Dendritic cell treated with granulocyte-macrophage colony-stimulating factor and Interleukin-4, amounts not matched to agents 40 ng/mL and 50 ng/mL, for 4 days (primary cell): ENCODE results near the gene RPS19BP1.
"Not testable (repeated sequence)": the region's sequence is repeated elsewhere in the genome, so short reads cannot be mapped to it uniquely, and the experiment has no call there.

ENCODE experiments used
- H3K27ac Mint-ChIP-seq: one replicate; pipeline ENCODE4 v1.8.0; 2022; ENCODE audit warnings: mild to moderate bottlenecking, mixed read lengths
- H3K27me3 Mint-ChIP-seq: one replicate; pipeline ENCODE4 v1.8.0; 2022; ENCODE audit warnings: mild to moderate bottlenecking, mixed read lengths
- H3K36me3 Mint-ChIP-seq: one replicate; pipeline ENCODE4 v1.8.0; 2022; ENCODE audit warnings: low read depth, mixed read lengths
- H3K4me1 Mint-ChIP-seq: one replicate; pipeline ENCODE4 v1.8.0; 2022; ENCODE audit warnings: low read depth, mixed read lengths
- H3K4me3 Mint-ChIP-seq: one replicate; pipeline ENCODE4 v1.8.0; 2022; ENCODE audit warnings: mild to moderate bottlenecking, moderate library complexity, mixed read lengths
- H3K9me3 Mint-ChIP-seq: one replicate; pipeline ENCODE4 v1.8.0; 2022; ENCODE audit warnings: mixed read lengths
- intact Hi-C: fragments of 100-400 bp; cut with micrococcal nuclease; formaldehyde crosslinking; loops from one replicate; pipeline ENCODE4 v1.15.0; 2022

RPS19BP1 gene

DNA sequence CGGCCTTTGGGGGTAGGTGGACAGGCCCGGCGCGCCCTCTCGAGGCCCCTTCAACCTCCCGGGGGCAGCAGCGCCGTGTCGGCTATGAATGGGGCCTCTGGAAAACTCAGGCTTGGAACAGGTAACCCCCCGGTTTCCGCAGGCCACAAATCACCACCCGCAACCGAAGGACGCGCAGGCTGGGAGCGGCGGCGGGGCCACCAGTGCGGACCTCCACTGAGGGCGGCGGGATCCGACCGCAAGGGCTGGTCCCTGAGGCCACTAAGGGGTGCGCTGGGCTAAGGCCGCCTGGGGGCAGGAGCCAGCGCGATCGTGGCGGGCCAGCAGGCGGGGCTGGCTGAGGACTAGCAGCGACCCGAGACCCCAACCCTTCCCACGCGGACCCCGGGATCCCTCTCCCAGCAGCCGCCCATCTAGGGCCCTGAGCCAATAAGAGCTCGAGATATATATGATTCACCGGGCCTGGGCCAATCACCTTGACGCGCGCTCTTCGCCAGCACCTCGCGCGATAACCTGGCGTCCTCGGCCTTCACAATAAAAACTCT is 12.8 kb downstream of the RPS19BP1 start:
- H3K36me3 Mint-ChIP-seq = peaks cover 86% of the 10 kb centered on the region
- intact Hi-C loops = loop anchor here (1.0 to 10.0 kb wide), 6 partner anchors 13 to 345 kb away; partner anchors contain the start of genes MIEF1, RPL3, RPS19BP1 and SYNGR1
- H3K4me3 Mint-ChIP-seq = peak overlapping the region; percentile 94
- H3K4me1 Mint-ChIP-seq = peaks cover 66% of the 10 kb centered on the region
- no peaks in the 10 kb centered on the region for H3K9me3 Mint-ChIP-seq
- H3K27ac Mint-ChIP-seq = peak overlapping the region; percentile 100
- no peaks in the 10 kb centered on the region for H3K27me3 Mint-ChIP-seq

DNA sequence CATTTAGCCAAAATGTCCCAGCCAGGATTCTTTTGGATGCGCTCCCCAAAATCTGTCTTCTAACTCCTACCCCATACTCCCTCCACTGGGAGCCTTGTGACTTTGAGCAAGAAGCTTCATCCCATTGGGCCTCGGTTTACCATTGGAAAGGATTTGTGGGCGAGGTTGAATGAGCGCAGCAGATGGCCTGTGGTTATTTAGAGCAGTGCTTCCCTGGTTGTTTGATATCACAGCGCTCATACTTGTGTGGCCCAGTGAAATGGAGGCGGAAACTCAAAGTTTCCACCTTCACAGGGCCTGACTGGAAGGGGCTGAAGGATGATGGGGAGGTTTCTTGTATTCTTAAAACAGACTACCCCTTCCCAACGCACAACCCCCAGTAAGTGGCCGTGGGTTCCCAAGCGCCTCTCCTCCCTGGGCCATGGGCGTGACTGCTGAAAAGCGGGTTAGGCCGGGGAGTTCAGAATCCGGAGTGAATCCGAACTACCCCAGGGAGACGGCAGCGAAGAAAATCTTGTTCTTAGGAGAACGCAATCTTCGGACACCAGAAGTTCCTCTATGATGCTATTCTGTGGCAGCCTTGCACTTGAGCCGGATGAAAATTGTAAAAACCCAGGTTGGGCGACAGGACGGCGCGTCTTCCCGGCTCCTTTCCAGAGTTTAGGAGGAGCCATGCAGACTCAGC is 13.4 kb downstream of the RPS19BP1 start:
- no peaks in the 10 kb centered on the region for H3K9me3 Mint-ChIP-seq
- H3K4me3 Mint-ChIP-seq = peak overlapping the region; percentile 94
- H3K4me1 Mint-ChIP-seq = peaks cover 66% of the 10 kb centered on the region
- intact Hi-C loops = loop anchor here (2.0 to 10.0 kb wide), 3 partner anchors 14 to 174 kb away; partner anchors contain the start of genes RPS19BP1 and SYNGR1
- peaks cover 86% of the 10 kb centered on the region for H3K36me3 Mint-ChIP-seq
- H3K27me3 Mint-ChIP-seq = no peaks in the 10 kb centered on the region
- H3K27ac Mint-ChIP-seq = peak overlapping the region; percentile 100

DNA sequence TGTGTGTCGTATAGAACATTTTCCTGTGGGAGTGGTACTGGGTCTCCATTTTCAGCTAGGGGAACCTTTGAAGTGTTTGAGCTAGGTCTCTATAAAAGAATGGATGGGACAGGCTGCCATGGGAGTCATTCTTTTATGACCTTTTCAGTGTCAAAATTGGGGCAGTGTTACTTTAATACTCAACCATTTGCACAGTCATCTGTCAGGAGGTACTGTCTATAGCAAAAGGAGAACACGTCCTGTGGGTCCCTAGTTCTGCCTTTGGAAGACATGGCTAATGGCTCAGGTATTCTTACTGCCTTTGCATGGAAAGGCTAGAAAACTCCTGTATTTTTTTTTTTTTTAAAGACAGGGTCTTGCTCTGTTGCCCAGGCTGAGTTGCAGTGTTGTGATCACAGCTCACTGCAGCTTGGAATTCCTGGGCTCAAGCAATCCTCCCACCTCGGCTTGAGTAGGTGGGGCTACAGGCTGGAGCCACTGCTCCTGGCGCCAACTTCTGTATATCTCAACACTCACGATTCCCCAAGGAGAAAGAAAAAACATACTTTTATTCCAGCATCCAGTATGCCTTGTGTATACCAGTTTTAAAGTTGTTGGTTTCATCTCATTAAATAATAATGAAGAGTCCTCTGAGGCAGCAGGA is 14.3 kb downstream of the RPS19BP1 start:
- Mint-ChIP-seq H3K9me3 (no peaks in the 10 kb centered on the region), H3K27ac (peak overlapping the region; percentile 100), H3K36me3 (peaks cover 86% of the 10 kb centered on the region), H3K4me1 (peaks cover 66% of the 10 kb centered on the region), H3K27me3 (no peaks in the 10 kb centered on the region), H3K4me3 (peak overlapping the region; percentile 94)
- intact Hi-C loops = loop anchor here (2.0 to 10.0 kb wide), 3 partner anchors 15 to 173 kb away; partner anchors contain the start of genes RPS19BP1 and SYNGR1

DNA sequence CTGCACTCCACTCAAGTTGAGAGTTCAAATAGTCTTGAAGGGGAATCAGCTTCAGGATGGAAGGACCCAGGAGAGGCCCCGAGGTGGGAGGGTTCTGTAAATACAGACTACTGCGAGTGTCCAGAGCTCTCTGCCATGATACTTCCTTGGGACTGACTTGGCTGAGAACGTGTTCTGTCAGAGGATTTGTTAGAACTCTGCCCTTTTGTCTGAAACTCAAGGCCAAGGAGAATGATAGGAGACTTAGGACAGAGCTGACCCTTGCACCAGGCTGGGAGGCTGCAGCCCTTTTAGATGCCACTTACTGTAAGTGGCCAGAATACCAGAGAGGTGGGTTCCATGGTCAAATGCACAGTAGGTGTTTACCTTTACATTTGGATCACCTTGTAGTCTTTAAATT is 15.1 kb downstream of the RPS19BP1 start:
- Mint-ChIP-seq H3K27me3 (no peaks in the 10 kb centered on the region), H3K4me3 (no peak overlapping the region), H3K27ac (peak overlapping the region; percentile 100), H3K36me3 (peaks cover 86% of the 10 kb centered on the region), H3K9me3 (no peaks in the 10 kb centered on the region), H3K4me1 (peaks cover 58% of the 10 kb centered on the region)
- intact Hi-C loops = loop anchor here (10.0 kb wide), 2 partner anchors 113 to 173 kb away; partner anchors contain the start of gene SYNGR1

DNA sequence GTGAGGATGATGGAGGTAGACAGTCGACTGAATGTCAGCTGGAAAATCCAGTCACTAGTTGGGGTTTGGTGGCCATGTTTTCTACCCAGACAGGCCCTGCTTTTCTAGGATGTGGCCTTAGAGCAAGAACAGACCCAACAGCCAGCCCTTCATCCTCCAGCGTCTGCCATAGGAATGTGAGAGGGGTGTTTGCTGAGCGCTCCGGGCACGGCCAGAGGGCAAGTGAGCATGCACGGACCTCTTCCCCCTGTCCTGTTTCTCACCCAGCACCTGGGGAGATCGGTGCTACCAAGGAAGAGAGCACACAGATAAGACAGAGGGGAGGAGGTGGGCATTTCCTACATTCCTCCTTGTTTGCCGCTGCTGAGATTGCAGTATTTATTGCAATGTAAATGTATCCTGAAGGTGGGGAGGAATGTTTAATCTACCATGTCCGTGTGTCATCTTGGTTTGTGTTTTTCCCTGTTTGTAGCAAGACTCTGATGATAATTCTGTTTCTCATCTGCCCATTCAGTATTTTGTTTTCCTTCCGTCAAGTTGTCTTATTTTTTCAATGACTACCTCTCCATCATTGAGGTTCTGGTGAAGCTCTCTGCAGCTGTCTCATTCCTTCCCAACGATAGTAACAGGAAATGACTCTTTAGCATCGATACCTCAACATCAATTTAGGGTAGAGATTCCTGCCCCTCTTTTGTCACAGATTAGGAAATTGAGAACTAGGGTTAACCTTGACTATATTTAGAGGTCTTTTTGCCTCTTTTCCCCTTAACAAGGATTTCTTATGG is 17.1 kb downstream of the RPS19BP1 start:
- peaks cover 86% of the 10 kb centered on the region for H3K36me3 Mint-ChIP-seq

DNA sequence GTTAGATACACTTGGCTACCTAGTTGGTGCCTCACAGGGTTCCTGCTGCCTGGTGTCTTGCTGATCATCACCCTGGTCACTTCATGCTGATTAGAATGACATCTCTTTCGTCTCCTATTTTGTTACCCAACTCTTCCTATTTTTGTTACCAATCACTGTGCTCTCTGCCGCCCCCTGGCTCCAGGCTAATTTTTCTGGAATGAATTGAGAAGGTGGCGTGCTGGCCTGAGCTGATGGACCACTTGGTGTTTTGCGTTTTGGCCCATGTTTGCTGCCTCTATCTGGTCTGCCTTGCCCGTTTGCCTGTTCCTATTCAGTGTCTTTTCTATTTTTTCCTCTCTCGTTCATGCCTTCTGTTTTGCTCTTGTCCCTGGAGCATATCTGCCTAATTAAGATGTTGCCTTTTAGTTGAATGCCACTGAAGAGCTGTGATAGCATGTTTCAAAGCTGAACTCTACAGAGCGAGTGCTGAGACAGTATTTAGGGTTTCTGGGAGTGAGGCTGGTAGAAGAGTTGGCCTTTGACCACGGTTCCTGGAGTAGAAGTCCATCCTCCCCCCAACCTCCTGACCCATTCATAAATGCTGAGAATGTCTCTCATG is 18.1 kb downstream of the RPS19BP1 start:
- Mint-ChIP-seq H3K9me3 (no peaks in the 10 kb centered on the region), H3K27me3 (no peaks in the 10 kb centered on the region), H3K4me3 (no peak overlapping the region), H3K36me3 (peaks cover 87% of the 10 kb centered on the region), H3K27ac (peak overlapping the region; percentile 63), H3K4me1 (peaks cover 56% of the 10 kb centered on the region)
- intact Hi-C loops = loop anchor here (10.0 kb wide), 2 partner anchors 110 to 170 kb away; partner anchors contain the start of gene SYNGR1

More for the DNA sequence above, 17.1 kb downstream of the RPS19BP1 start:
- no peaks in the 10 kb centered on the region for H3K27me3 Mint-ChIP-seq
- no peaks in the 10 kb centered on the region for H3K9me3 Mint-ChIP-seq
- no peak overlapping the region for H3K27ac Mint-ChIP-seq
- no peak overlapping the region for H3K4me3 Mint-ChIP-seq
- H3K4me1 Mint-ChIP-seq = peaks cover 52% of the 10 kb centered on the region
- intact Hi-C loops = loop anchor here (10.0 kb wide), 2 partner anchors 111 to 171 kb away; partner anchors contain the start of gene SYNGR1

DNA sequence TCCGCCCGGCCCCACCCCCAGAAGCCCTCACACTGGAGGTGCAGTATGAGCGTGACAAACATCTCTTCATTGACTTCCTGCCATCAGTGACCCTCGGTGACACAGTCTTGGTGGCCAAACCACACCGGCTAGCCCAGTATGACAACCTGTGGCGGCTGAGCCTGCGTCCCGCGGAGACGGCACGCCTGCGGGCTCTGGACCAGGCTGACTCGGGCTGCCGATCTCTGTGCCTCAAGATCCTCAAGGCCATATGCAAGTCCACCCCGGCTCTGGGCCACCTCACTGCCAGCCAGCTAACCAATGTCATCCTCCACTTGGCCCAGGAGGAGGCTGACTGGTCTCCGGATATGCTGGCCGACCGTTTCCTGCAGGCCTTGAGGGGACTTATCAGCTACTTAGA is 18.8 kb downstream of the RPS19BP1 start:
- no peaks in the 10 kb centered on the region for H3K9me3 Mint-ChIP-seq
- no peak overlapping the region for H3K4me3 Mint-ChIP-seq
- H3K36me3 Mint-ChIP-seq = peaks cover 91% of the 10 kb centered on the region
- intact Hi-C loops = loop anchor here (10.0 kb wide), 2 partner anchors 109 to 169 kb away; partner anchors contain the start of gene SYNGR1
- peaks cover 55% of the 10 kb centered on the region for H3K4me1 Mint-ChIP-seq
- no peak overlapping the region for H3K27ac Mint-ChIP-seq
- no peaks in the 10 kb centered on the region for H3K27me3 Mint-ChIP-seq

DNA sequence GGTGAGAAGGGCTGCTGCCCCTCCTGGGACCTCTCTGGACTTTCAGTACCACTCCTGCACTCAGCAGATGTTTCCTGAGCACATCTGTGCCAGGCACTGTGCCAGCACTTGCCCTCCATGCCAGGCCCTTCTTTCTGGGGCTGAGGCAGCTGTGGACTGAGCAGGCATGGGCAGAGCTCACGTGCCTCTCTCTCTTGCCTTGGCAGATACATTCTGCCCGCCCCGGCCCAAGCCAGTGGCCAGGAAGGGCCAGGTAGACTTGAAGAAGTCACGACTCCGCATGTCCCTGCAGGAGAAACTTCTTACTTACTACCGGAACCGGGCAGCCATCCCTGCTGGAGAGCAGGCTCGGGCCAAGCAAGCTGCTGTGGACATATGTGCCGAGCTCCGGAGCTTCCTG is 20.5 kb downstream of the RPS19BP1 start:
- no peaks in the 10 kb centered on the region for H3K9me3 Mint-ChIP-seq
- no peaks in the 10 kb centered on the region for H3K27me3 Mint-ChIP-seq
- H3K36me3 Mint-ChIP-seq = peaks cover 100% of the 10 kb centered on the region
- H3K27ac Mint-ChIP-seq = no peak overlapping the region
- intact Hi-C loops = loop anchor here (10.0 kb wide), 2 partner anchors 107 to 167 kb away; partner anchors contain the start of gene SYNGR1
- H3K4me3 Mint-ChIP-seq = no peak overlapping the region
- H3K4me1 Mint-ChIP-seq = peaks cover 49% of the 10 kb centered on the region

DNA sequence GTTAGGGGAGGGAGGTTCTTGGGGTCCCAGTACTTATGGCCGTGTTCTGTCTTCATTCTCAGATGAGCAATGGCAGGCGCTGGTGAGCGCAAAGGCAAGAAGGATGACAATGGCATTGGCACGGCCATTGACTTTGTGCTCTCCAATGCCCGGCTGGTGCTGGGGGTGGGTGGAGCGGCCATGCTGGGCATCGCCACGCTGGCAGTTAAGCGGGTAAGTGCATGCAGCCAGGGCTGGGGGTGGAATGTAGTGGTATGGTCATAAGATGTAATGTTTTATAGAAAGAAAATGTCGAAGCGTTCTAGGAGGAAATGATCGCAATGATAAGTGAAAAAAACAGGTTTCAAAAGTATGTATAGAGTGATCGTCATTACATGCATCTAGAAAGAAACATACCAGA is 21.3 kb downstream of the RPS19BP1 start:
- no peak overlapping the region for H3K27ac Mint-ChIP-seq
- H3K4me3 Mint-ChIP-seq = no peak overlapping the region
- no peaks in the 10 kb centered on the region for H3K9me3 Mint-ChIP-seq
- intact Hi-C loops = loop anchor here (10.0 kb wide), 2 partner anchors 106 to 166 kb away; partner anchors contain the start of gene SYNGR1
- H3K4me1 Mint-ChIP-seq = peaks cover 46% of the 10 kb centered on the region
- no peaks in the 10 kb centered on the region for H3K27me3 Mint-ChIP-seq
- peaks cover 100% of the 10 kb centered on the region for H3K36me3 Mint-ChIP-seq

DNA sequence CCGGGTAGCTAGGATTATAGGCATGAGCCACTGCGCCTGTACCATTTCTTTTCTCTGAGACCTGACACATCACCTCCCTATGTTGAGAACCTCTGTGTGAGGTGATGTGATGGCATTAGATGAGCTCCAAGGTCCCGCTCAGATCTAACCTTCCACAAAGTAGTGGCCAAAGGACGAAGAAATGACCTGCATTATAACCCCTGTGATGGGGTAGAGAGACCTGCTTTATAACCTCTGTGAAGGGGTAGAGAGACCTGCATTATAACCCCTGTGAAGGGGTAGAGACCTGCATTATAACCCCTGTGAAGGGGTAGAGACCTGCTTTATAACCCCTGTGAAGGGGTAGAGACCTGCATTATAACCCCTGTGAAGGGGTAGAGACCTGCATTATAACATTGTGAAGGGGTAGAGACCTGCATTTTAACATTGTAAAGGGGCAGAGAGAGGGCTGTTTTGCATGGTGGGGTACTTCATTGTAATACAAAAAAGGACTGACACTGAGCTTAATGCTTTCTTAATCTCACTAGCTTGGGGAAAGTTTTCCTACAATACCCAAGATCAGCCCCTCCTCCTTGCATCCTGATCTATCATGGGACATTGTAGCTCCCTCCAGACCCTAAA is 21.9 kb downstream of the RPS19BP1 start:
- Mint-ChIP-seq H3K4me3 (no peak overlapping the region), H3K9me3 (no peaks in the 10 kb centered on the region), H3K36me3 (peaks cover 100% of the 10 kb centered on the region), H3K4me1 (peaks cover 46% of the 10 kb centered on the region), H3K27me3 (no peaks in the 10 kb centered on the region), H3K27ac (no peak overlapping the region)
- intact Hi-C loops = loop anchor here (10.0 kb wide), 2 partner anchors 106 to 166 kb away; partner anchors contain the start of gene SYNGR1

DNA sequence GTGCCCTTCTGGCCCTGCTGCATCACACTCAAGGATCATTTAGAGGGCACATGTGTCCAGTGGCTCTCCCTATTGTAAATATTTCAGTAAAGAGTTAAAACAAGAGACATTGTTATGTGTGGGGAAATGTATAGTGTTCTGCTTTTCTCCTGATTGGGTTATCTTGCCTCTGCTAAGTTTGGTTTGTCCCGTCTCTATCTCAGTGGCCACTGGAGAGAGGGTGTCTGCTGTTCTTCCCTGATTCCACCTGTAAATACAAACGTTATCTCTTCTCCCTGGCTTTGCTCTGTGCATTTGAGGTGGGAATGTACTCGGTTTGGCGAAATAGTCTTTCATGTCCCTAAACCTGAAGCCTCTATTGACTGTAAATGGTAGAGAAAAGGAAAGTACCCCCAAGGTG is 24.2 kb downstream of the RPS19BP1 start:
- intact Hi-C loops = no loop called here
- Mint-ChIP-seq H3K4me3 (no peak overlapping the region), H3K27me3 (no peaks in the 10 kb centered on the region), H3K4me1 (peaks cover 48% of the 10 kb centered on the region), H3K9me3 (no peaks in the 10 kb centered on the region), H3K27ac (no peak overlapping the region), H3K36me3 (peaks cover 97% of the 10 kb centered on the region)

DNA sequence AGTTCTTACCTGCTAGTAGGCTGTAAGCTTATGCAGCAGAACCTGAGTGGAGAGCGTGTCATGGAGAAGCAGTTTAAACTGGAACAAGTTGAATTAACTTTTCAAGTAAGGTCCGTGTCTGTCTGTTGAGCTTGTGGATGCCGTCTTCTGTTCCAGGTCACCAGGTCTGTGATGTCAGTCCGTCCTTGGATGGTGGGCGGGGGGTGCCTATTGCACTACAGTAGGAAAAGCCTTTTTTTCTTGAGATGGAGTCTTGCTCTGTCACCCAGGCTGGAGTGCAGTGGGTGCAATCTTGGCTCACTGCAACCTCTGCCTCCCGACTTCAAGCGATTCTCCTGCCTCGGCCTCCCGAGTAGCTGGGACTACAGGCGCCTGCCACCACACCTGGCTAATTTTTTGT is 25.5 kb downstream of the RPS19BP1 start:
- H3K4me3 Mint-ChIP-seq, H3K27ac Mint-ChIP-seq, intact Hi-C loops, H3K9me3 Mint-ChIP-seq, H3K27me3 Mint-ChIP-seq: not testable (repeated sequence)
- H3K36me3 Mint-ChIP-seq = peaks cover 94% of the 10 kb centered on the region
- H3K4me1 Mint-ChIP-seq = peaks cover 53% of the 10 kb centered on the region

DNA sequence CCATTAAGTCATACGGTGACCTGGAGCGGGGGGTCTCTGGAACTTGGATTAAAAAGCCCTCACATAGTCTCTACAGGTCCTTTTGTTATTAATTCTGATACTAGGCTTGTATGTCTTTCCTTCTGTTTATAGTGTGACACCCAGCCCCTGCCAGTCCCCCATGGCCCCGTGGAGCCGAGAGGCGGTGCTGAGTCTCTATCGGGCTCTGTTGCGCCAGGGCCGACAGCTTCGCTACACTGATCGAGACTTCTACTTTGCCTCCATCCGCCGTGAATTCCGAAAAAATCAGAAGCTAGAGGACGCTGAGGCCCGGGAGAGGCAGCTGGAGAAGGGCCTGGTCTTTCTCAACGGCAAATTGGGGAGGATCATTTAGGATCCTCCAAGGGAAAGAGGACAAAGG is 28.5 kb downstream of the RPS19BP1 start:
- Mint-ChIP-seq H3K36me3 (peaks cover 66% of the 10 kb centered on the region), H3K4me3 (no peak overlapping the region), H3K9me3 (no peaks in the 10 kb centered on the region), H3K27me3 (no peaks in the 10 kb centered on the region), H3K4me1 (peaks cover 55% of the 10 kb centered on the region), H3K27ac (peak overlapping the region; percentile 89)
- intact Hi-C loops = no loop called here
